GM12891 (cell line): ENCODE results near the gene NAXD.

Experiments used
- POLR2AphosphoS5 ChIP-seq: IDR thresholded peaks from 2 replicates; pipeline ENCODE4 v1.6.1; 2011; ENCODE audit warnings: low read depth, low read length, control low read depth
- POU2F2 ChIP-seq: IDR thresholded peaks from 2 replicates; pipeline ENCODE4 v1.6.1; 2011; ENCODE audit warnings: low read depth, mild to moderate bottlenecking, control low read depth, low read length, moderate library complexity

- TF ChIP-seq POLR2AphosphoS5 (no peak), POU2F2 (no peak)
Measured at GRCh38 chr13:110676595-110677587, 61.5 kb downstream of the NAXD start.
